ENCODE measurements around the gene FN3K.

The FN3K gene

DNA sequence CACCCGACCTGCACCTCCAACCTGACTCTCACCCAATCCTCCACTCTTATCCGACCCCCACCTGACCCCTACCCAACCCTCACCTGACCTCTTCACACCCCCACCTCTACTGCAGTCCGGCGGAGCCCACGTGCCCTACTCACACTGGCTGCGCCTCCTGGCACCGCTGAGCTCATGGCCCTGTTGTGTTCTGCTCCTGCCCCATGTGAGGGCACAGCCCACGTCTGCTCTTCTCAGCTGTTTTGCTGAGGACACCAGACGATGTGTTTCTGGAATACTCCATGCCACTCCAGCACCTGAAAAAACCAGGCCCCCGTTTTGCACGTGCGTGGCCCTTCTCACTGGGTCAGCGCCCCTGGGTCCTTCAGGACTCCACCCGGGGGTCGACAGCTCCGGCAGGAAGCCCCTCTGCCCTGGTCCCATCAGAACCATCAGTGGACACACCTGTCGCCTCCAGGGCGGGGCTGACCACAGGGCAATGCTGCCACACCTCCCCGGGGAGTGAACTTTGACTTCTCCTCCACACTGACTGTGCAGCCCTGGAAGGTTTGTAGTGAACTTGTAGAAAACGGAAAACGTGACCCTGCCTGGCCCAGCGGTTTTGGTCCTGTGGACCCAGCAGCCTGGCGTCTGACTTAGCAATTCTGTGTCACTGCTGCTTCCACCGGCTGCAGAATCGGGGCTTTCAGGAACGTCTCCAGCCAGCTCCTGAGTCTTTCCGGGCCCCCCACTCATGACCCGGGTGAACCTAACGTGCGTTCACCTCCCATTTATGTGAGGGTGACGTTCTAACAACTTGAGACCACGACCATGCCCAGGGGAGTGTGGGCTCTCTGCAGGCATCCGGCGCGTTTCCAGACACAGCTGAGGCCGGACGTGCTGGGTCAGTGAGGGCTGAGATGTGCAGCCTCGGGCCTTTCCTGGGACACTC lies 31.2 kb upstream of the FN3K start:
- peaks cover 2% of the 10 kb centered on the region for H3K4me1 ChIP-seq (ENCODE audit: control insufficient read depth, insufficient read depth, low read length)
- no peak overlapping the region for H3K4me3 ChIP-seq (ENCODE audit: low read length)
- H3K27me3 ChIP-seq (ENCODE audit: control insufficient read depth, insufficient read depth, low read length): no peaks in the 10 kb centered on the region; the same call in 1 of the 2 replicates
- WGBS (ENCODE audit: insufficient coverage, insufficient read length): 100% methylated on average over 1 of the region's 38 CpGs
- no peak overlapping the region for H3K27ac ChIP-seq (ENCODE audit: low read length)
- no peaks in the 10 kb centered on the region for H3K36me3 ChIP-seq (ENCODE audit: control insufficient read depth, insufficient read depth, low read length)
- no peak for DNase-seq (ENCODE audit: low read depth, low spot score)
- H3K9me3 ChIP-seq (ENCODE audit: control insufficient read depth, insufficient read depth, low read length): no peaks in the 10 kb centered on the region

DNA sequence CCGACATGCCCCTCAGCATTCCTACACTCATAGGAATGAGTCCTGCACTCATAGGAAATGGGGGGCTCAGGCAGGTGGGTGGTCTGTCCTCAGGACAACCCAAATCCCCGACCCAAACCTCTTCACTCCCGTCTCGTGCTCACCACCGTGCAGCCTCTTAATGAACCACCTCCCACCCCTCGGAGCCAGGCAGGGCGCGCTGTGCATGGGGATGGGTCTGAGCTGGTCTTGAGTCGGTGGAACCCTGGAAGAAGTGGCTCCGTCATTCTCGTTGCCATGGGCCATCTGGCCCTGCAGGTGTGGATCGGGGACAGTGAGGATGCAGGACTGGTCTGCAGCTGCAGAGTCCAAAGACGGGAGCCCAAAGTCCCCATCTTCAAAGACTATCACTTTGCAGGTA lies 30.5 kb upstream of the FN3K start:
- H3K36me3 ChIP-seq (ENCODE audit: control insufficient read depth, insufficient read depth, low read length): no peaks in the 10 kb centered on the region
- no peaks in the 10 kb centered on the region for H3K9me3 ChIP-seq (ENCODE audit: control insufficient read depth, insufficient read depth, low read length)
- no CpG with 5 or more reads among the region's 13 CpGs for WGBS (ENCODE audit: insufficient coverage, insufficient read length)
- H3K27me3 ChIP-seq (ENCODE audit: control insufficient read depth, insufficient read depth, low read length): no peaks in the 10 kb centered on the region
- H3K27ac ChIP-seq (ENCODE audit: low read length): no peak overlapping the region
- DNase-seq (ENCODE audit: low read depth, low spot score): no peak
- H3K4me3 ChIP-seq (ENCODE audit: low read length): no peak overlapping the region
- no peaks in the 10 kb centered on the region; the same call in 1 of the 2 replicates for H3K4me1 ChIP-seq (ENCODE audit: control insufficient read depth, insufficient read depth, low read length)

- no peak for DNase-seq (ENCODE audit: low read depth, low spot score)
- Histone ChIP-seq H3K27me3 (ENCODE audit: control insufficient read depth, insufficient read depth, low read length) (no peaks in the 10 kb centered on the region), H3K27ac (ENCODE audit: low read length) (no peak overlapping the region), H3K36me3 (ENCODE audit: control insufficient read depth, insufficient read depth, low read length) (no peaks in the 10 kb centered on the region), H3K9me3 (ENCODE audit: control insufficient read depth, insufficient read depth, low read length) (no peaks in the 10 kb centered on the region), H3K4me1 (ENCODE audit: control insufficient read depth, insufficient read depth, low read length) (no peaks in the 10 kb centered on the region; the same call in 1 of the 2 replicates), H3K4me3 (ENCODE audit: low read length) (no peak overlapping the region)
- WGBS (ENCODE audit: insufficient coverage, insufficient read length): no CpG with 5 or more reads among the region's 18 CpGs
These were observed 29.7 kb upstream of the FN3K start for GRCh38 chr17:82705756-82706155.

- Histone ChIP-seq H3K27ac (ENCODE audit: low read length) (no peak overlapping the region), H3K4me1 (ENCODE audit: control insufficient read depth, insufficient read depth, low read length) (no peaks in the 10 kb centered on the region; the same call in 1 of the 2 replicates), H3K27me3 (ENCODE audit: control insufficient read depth, insufficient read depth, low read length) (no peaks in the 10 kb centered on the region), H3K4me3 (ENCODE audit: low read length) (no peak overlapping the region), H3K36me3 (ENCODE audit: control insufficient read depth, insufficient read depth, low read length) (no peaks in the 10 kb centered on the region), H3K9me3 (ENCODE audit: control insufficient read depth, insufficient read depth, low read length) (no peaks in the 10 kb centered on the region)
- DNase-seq (ENCODE audit: low read depth, low spot score): no peak
- WGBS (ENCODE audit: insufficient coverage, insufficient read length): no CpG with 5 or more reads among the region's 9 CpGs
These were observed 26.3 kb upstream of the FN3K start for GRCh38 chr17:82709024-82709675.

- no peaks in the 10 kb centered on the region for H3K27me3 ChIP-seq (ENCODE audit: control insufficient read depth, insufficient read depth, low read length)
- H3K27ac ChIP-seq (ENCODE audit: low read length): no peak overlapping the region
- no peak for DNase-seq (ENCODE audit: low read depth, low spot score)
- no CpG with 5 or more reads among the region's 25 CpGs for WGBS (ENCODE audit: insufficient coverage, insufficient read length)
- H3K4me3 ChIP-seq (ENCODE audit: low read length): no peak overlapping the region
- no peaks in the 10 kb centered on the region for H3K4me1 ChIP-seq (ENCODE audit: control insufficient read depth, insufficient read depth, low read length)
- H3K9me3 ChIP-seq (ENCODE audit: control insufficient read depth, insufficient read depth, low read length): no peaks in the 10 kb centered on the region
- no peaks in the 10 kb centered on the region for H3K36me3 ChIP-seq (ENCODE audit: control insufficient read depth, insufficient read depth, low read length)
These were observed 25.5 kb upstream of the FN3K start for GRCh38 chr17:82709676-82710498.

GRCh38 chr17:82710499-82711232 lies 24.7 kb upstream of the FN3K start:
- no peak for DNase-seq (ENCODE audit: low read depth, low spot score)
- Histone ChIP-seq H3K36me3 (ENCODE audit: control insufficient read depth, insufficient read depth, low read length) (no peaks in the 10 kb centered on the region), H3K4me1 (ENCODE audit: control insufficient read depth, insufficient read depth, low read length) (no peaks in the 10 kb centered on the region), H3K27me3 (ENCODE audit: control insufficient read depth, insufficient read depth, low read length) (no peaks in the 10 kb centered on the region), H3K4me3 (ENCODE audit: low read length) (no peak overlapping the region), H3K9me3 (ENCODE audit: control insufficient read depth, insufficient read depth, low read length) (no peaks in the 10 kb centered on the region), H3K27ac (ENCODE audit: low read length) (no peak overlapping the region)
- WGBS (ENCODE audit: insufficient coverage, insufficient read length): no CpG with 5 or more reads among the region's 29 CpGs

DNA sequence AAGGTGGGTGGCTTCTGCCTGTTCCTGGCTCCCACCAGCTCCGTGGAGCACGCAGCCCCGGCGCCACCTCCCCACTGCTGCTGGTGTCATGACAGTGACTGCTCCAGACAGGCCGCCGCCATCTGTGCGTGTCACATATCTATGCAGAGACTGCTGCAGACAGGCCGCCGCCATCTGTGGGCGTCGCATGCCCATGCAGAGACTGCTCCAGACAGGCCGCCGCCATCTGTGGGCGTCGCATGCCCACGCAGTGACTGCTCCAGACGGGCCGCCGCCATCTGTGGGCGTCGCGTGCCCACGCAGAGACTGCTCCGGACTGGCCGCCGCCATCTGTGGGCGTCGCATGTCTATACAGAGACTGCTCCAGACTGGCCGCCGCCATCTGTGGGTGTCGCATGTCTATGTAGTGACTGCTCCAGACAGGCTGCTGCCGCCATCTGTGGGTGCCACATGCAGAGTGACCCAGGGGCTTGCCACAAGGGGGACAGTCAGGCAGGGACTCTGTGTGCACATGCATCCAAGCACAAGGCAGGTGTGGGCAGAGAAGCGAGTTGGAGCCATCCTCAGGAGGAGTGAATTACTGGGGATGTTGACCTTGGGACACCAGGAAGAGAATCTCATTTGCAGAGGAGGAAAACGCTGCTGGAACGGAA lies 22.2 kb upstream of the FN3K start:
- Histone ChIP-seq H3K9me3 (ENCODE audit: control insufficient read depth, insufficient read depth, low read length) (no peaks in the 10 kb centered on the region), H3K36me3 (ENCODE audit: control insufficient read depth, insufficient read depth, low read length) (no peaks in the 10 kb centered on the region), H3K27ac (ENCODE audit: low read length) (no peak overlapping the region), H3K27me3 (ENCODE audit: control insufficient read depth, insufficient read depth, low read length) (no peaks in the 10 kb centered on the region), H3K4me3 (ENCODE audit: low read length) (no peak overlapping the region), H3K4me1 (ENCODE audit: control insufficient read depth, insufficient read depth, low read length) (no peaks in the 10 kb centered on the region)
- no peak for DNase-seq (ENCODE audit: low read depth, low spot score)
- no CpG with 5 or more reads among the region's 35 CpGs for WGBS (ENCODE audit: insufficient coverage, insufficient read length)

- no CpG with 5 or more reads among the region's 75 CpGs for WGBS (ENCODE audit: insufficient coverage, insufficient read length)
- Histone ChIP-seq H3K27me3 (ENCODE audit: control insufficient read depth, insufficient read depth, low read length) (no peaks in the 10 kb centered on the region), H3K4me1 (ENCODE audit: control insufficient read depth, insufficient read depth, low read length) (no peaks in the 10 kb centered on the region), H3K36me3 (ENCODE audit: control insufficient read depth, insufficient read depth, low read length) (0 out of 2 replicates have a peak, but pooled peaks cover 3% of the 10 kb centered on the region), H3K27ac (ENCODE audit: low read length) (no peak within 1 kb of the TSS), H3K9me3 (ENCODE audit: control insufficient read depth, insufficient read depth, low read length) (no peaks in the 10 kb centered on the region), H3K4me3 (ENCODE audit: low read length) (peak within 1 kb of the TSS; percentile 75)
- DNase-seq (ENCODE audit: low read depth, low spot score): no peak
These were observed 19.0 kb upstream of the FN3K start, which contains the start of gene FN3KRP for GRCh38 chr17:82716203-82717010. FN3KRP (plus strand) TSS chr17:82716706; CDS start chr17:82716756, 50 bp downstream.
